Kidney epithelial cell (primary cell): ENCODE results near the gene GPR3. TPM values are rescaled to one million over a fixed set of nuclear protein-coding genes. Genes with fewer than 3 reads are reported as not detected.

ENCODE experiments used
- DNase-seq: peaks from one replicate; pipeline ENCODE4 v3.0.0-alpha.2; 2010; ENCODE audit warnings: low read depth
- H3K27me3 ChIP-seq: 2 replicates; pipeline ENCODE4 v1.6.0; 2011; ENCODE audit warnings: low read length; ENCODE audit not compliant: control insufficient read depth, insufficient read depth
- H3K36me3 ChIP-seq: 2 replicates; pipeline ENCODE4 v1.5.1; 2011; ENCODE audit warnings: low read length; ENCODE audit not compliant: control insufficient read depth, insufficient read depth
- H3K4me3 ChIP-seq: 2 replicates; pipeline ENCODE4 v1.5.1; 2011; ENCODE audit warnings: low read depth, mild to moderate bottlenecking, control low read depth, low read length
- total RNA-seq: library from RNA; depleted of rRNA; stranded (reverse); fragments of >200 nt; gene quantifications from 2 replicates; pipeline ENCODE4 v1.2.3, GENCODE V29; 2015
- TF ChIP-seq, protein P1 (sequence below): IDR thresholded peaks from 2 replicates; pipeline ENCODE4 v1.5.1; 2011; ENCODE audit warnings: mild to moderate bottlenecking, moderate library complexity, low read length, control low read depth, inconsistent platforms; ENCODE audit not compliant: insufficient read depth, poor library complexity, severe bottlenecking

The GPR3 gene
- total RNA-seq, 1 donor from 2014 or later = 1.6 TPM

DNA sequence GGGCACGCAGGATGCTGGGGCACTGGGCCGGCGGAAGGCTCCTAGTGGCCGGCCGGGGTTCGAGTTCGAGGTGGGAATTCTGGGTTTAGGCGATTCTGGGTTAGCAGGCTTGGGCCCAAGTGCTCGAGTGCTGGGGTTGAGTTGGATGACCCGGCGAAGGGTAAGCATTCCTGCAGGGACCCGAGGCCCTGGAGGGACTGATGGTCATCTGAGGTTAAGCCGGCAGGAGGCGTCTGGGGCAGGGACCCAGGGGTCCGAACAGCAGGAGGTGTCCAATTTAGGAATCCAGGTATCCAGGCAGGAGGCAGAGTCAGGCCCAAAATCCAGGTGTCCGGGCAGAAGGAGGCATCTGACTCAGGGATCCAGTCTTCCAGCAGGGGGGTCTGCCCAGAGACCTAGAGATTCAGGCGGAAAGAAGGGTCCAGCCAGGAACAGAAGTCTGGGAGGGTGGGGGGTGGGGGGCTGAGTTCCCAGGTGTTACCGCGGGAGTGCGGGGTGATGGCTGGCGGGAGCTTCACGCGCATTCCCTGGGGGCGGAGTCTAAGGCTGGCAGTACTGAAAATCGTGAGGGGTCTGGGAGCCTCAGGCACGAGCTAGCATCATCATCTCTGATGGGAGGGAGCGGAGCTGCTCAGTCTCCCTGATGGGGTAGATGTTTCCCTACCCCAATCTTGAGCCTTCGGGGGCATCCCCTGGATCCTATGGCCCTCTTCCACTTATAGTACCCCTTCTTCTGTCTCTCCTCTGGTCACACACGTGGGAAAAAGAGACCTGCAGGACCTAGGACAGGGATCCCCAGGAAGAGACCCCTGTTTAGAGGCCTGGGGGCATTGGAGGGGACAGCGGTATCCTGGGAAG, 585 bp downstream of the GPR3 start:
- no peaks in the 10 kb centered on the region for H3K36me3 ChIP-seq
- TF ChIP-seq, protein P1, sequence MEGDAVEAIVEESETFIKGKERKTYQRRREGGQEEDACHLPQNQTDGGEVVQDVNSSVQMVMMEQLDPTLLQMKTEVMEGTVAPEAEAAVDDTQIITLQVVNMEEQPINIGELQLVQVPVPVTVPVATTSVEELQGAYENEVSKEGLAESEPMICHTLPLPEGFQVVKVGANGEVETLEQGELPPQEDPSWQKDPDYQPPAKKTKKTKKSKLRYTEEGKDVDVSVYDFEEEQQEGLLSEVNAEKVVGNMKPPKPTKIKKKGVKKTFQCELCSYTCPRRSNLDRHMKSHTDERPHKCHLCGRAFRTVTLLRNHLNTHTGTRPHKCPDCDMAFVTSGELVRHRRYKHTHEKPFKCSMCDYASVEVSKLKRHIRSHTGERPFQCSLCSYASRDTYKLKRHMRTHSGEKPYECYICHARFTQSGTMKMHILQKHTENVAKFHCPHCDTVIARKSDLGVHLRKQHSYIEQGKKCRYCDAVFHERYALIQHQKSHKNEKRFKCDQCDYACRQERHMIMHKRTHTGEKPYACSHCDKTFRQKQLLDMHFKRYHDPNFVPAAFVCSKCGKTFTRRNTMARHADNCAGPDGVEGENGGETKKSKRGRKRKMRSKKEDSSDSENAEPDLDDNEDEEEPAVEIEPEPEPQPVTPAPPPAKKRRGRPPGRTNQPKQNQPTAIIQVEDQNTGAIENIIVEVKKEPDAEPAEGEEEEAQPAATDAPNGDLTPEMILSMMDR = peak; percentile 45
- peak overlapping the region; percentile 74 for H3K4me3 ChIP-seq
- DNase-seq = no peak
- H3K27me3 ChIP-seq = peaks cover 6% of the 10 kb centered on the region

DNA sequence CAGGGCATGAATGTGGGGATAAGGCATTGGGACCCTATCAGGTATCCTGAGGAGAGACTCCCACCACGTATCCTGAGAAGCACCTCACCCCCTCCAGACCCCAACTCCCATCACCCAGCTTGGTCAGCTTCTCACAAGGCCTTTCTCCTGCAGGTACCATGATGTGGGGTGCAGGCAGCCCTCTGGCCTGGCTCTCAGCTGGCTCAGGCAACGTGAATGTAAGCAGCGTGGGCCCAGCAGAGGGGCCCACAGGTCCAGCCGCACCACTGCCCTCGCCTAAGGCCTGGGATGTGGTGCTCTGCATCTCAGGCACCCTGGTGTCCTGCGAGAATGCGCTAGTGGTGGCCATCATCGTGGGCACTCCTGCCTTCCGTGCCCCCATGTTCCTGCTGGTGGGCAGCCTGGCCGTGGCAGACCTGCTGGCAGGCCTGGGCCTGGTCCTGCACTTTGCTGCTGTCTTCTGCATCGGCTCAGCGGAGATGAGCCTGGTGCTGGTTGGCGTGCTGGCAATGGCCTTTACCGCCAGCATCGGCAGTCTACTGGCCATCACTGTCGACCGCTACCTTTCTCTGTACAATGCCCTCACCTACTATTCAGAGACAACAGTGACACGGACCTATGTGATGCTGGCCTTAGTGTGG, 1.3 kb downstream of the GPR3 start:
- Histone ChIP-seq H3K36me3 (no peaks in the 10 kb centered on the region), H3K4me3 (no peak overlapping the region), H3K27me3 (peaks cover 6% of the 10 kb centered on the region)
- TF ChIP-seq, protein P1 = no peak
- no peak for DNase-seq

DNA sequence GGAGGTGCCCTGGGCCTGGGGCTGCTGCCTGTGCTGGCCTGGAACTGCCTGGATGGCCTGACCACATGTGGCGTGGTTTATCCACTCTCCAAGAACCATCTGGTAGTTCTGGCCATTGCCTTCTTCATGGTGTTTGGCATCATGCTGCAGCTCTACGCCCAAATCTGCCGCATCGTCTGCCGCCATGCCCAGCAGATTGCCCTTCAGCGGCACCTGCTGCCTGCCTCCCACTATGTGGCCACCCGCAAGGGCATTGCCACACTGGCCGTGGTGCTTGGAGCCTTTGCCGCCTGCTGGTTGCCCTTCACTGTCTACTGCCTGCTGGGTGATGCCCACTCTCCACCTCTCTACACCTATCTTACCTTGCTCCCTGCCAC, 1.8 kb downstream of the GPR3 start:
- Histone ChIP-seq H3K27me3 (peaks cover 9% of the 10 kb centered on the region), H3K36me3 (no peaks in the 10 kb centered on the region), H3K4me3 (no peak overlapping the region)
- TF ChIP-seq, protein P1 = no peak
- DNase-seq = no peak

DNA sequence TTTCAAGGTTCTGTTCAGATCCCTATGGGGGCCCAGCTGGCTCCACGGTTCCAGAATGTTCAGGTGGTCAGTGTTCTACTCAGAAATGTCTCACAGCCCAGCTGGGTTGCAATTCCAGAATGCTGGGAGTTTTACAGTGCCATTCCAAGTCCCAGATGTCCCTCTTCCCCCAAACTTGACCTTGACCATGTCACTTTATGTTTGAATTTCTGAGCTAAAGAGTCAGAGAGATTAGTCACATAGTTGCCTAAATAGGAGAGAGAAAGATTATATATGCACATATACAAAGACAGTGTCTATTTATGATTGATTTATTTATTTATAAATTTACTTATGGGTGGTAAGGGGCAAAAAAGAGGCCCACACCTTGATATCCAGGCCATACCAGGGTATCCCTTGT, 2.5 kb downstream of the GPR3 start:
- no peak for DNase-seq
- TF ChIP-seq, protein P1 = no peak
- H3K36me3 ChIP-seq = no peaks in the 10 kb centered on the region
- H3K4me3 ChIP-seq = no peak overlapping the region
- peaks cover 14% of the 10 kb centered on the region for H3K27me3 ChIP-seq

DNA sequence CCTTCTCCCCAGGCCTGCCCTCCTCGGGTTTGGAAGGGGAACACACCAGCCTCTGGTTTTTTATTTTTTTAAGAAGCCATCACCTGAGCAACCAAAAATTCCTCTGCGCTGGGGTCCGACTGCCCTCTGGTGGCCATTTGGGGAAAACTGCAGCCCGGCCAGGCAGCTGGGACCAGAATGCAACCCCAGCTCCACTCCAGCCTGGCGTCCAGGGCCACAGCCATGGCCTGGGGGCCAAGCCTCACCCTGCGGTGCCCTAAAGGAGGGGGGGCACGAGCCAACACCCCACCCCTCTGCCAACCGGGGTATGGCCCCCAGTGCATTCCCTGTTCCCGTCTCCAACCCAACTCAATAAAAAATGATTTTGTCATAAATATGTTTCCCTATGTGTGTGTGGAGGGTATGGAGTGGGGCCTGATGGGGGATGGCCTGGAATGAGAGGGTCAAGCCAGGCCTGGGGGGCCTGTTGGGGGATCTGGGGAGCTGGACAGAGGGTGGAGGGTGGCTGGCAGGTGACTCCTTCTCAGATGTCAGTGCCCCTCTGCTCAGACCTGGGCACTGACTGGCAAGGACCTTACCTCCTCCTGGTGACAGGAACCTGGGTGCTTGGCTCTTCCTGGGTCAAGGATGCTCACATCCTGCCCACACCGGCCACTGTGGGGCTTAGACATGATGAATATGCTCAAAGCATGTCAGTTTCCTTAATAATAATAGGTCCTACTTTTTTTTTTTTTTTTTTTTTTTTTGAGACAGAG, 3.2 kb downstream of the GPR3 start:
- Histone ChIP-seq H3K27me3 (peaks cover 14% of the 10 kb centered on the region), H3K4me3 (no peak overlapping the region), H3K36me3 (no peaks in the 10 kb centered on the region)
- DNase-seq = no peak
- TF ChIP-seq, protein P1 = peak; percentile 94
